ENCODE results near the gene SLC29A3.

DNA sequence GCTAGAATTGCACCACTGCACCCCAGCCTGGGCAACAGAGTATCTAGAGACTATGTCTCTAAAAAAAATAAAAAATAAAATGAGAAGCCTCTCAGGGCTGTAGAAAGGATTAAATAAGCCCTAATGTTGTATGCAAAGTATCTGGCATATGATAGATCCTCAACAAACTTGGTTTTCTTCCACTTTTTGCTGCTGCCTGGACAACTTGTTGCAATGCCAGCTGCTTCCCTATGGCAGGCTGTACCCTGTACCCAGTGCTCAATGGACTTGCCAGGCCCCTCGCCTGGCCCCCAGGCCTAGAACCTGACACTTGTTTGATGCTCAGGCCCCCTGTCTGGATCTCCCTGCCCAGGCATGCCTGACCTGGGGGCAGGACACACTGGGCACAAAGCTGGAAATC is 49.1 kb downstream of the SLC29A3 start:
- no peak for TF ChIP-seq POLR2A (IDR thresholded peaks at IDR 0.05)
- TF ChIP-seq, protein P1, sequence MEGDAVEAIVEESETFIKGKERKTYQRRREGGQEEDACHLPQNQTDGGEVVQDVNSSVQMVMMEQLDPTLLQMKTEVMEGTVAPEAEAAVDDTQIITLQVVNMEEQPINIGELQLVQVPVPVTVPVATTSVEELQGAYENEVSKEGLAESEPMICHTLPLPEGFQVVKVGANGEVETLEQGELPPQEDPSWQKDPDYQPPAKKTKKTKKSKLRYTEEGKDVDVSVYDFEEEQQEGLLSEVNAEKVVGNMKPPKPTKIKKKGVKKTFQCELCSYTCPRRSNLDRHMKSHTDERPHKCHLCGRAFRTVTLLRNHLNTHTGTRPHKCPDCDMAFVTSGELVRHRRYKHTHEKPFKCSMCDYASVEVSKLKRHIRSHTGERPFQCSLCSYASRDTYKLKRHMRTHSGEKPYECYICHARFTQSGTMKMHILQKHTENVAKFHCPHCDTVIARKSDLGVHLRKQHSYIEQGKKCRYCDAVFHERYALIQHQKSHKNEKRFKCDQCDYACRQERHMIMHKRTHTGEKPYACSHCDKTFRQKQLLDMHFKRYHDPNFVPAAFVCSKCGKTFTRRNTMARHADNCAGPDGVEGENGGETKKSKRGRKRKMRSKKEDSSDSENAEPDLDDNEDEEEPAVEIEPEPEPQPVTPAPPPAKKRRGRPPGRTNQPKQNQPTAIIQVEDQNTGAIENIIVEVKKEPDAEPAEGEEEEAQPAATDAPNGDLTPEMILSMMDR (IDR thresholded peaks at IDR 0.05) = no peak

Data from uterus (tissue), 2 donors.